ENCODE results near the gene AUTS2.

The AUTS2 gene

DNA sequence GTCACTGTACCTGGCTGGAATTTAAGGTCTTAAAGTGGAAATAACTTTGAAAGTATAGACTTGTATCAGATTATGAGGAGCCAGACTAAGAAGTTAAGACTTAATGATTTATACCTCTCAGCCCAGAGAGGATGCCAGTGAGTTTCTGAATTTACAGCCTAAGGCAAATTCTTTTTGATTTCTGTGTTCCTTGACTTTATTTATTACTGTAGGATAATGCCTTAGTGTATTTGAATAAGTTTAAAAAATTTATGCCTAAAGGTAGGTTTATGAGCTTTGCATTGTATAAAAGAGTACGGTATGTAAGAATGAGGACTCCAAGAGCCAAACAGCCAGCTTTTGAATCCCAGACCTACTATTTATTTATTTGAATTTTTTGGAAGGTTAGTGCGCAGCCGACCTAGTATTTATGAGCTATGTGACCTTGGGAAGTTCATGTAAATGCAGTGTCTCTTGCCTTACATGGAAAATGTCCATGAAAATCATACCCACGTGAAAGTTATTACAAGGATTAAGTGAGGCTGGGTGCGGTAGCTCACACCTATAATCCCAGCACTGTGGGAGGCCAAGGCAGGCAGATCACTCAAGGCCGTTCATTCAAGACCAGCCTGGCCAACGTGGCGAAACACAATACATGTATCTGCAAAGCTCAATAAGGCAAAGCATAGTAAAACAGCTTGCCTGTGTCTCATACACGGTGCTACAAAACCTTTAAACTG lies 174.6 kb downstream of the AUTS2 start (continued):
- TF ChIP-seq, protein P1, sequence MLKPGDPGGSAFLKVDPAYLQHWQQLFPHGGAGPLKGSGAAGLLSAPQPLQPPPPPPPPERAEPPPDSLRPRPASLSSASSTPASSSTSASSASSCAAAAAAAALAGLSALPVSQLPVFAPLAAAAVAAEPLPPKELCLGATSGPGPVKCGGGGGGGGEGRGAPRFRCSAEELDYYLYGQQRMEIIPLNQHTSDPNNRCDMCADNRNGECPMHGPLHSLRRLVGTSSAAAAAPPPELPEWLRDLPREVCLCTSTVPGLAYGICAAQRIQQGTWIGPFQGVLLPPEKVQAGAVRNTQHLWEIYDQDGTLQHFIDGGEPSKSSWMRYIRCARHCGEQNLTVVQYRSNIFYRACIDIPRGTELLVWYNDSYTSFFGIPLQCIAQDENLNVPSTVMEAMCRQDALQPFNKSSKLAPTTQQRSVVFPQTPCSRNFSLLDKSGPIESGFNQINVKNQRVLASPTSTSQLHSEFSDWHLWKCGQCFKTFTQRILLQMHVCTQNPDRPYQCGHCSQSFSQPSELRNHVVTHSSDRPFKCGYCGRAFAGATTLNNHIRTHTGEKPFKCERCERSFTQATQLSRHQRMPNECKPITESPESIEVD (tag by site-specific recombination; IDR thresholded peaks at IDR 0.05), result peak; percentile 62
- no peak for TF ChIP-seq PRDM1 (tag by site-specific recombination; IDR thresholded peaks at IDR 0.05)
- TF ChIP-seq ZNF366 (tag by site-specific recombination; conservative IDR thresholded peaks at IDR 0.05), result 0 out of 2 replicates have a peak, but pooled peaks have one; percentile 26
- TF ChIP-seq, protein P2, sequence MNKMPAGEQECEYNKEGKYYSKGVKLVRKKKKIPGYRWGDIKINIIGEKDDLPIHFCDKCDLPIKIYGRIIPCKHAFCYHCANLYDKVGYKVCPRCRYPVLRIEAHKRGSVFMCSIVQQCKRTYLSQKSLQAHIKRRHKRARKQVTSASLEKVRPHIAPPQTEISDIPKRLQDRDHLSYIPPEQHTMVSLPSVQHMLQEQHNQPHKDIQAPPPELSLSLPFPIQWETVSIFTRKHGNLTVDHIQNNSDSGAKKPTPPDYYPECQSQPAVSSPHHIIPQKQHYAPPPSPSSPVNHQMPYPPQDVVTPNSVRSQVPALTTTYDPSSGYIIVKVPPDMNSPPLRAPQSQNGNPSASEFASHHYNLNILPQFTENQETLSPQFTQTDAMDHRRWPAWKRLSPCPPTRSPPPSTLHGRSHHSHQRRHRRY (tag by site-specific recombination; IDR thresholded peaks at IDR 0.05), result no peak
- no peak for TF ChIP-seq ZNF239 (tag by site-specific recombination; IDR thresholded peaks at IDR 0.05)
- TF ChIP-seq HOXA7 (CRISPR knock-in tag; IDR thresholded peaks at IDR 0.05; ENCODE audit: borderline replicate concordance), result no peak
- TF ChIP-seq ZNF600 (tag by site-specific recombination; IDR thresholded peaks at IDR 0.05), result 0 out of 2 replicates have a peak, but pooled peaks have one; percentile 25
- TF ChIP-seq ZFP41 (tag by site-specific recombination; IDR thresholded peaks at IDR 0.05; ENCODE audit: borderline replicate concordance), result no peak
- TF ChIP-seq, protein P3, sequence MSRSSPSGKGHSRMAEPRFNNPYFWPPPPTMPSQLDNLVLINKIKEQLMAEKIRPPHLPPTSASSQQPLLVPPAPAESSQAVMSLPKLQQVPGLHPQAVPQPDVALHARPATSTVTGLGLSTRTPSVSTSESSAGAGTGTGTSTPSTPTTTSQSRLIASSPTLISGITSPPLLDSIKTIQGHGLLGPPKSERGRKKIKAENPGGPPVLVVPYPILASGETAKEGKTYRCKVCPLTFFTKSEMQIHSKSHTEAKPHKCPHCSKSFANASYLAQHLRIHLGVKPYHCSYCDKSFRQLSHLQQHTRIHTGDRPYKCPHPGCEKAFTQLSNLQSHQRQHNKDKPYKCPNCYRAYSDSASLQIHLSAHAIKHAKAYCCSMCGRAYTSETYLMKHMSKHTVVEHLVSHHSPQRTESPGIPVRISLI (tag by site-specific recombination; IDR thresholded peaks at IDR 0.05), result no peak
- TF ChIP-seq, protein P4, sequence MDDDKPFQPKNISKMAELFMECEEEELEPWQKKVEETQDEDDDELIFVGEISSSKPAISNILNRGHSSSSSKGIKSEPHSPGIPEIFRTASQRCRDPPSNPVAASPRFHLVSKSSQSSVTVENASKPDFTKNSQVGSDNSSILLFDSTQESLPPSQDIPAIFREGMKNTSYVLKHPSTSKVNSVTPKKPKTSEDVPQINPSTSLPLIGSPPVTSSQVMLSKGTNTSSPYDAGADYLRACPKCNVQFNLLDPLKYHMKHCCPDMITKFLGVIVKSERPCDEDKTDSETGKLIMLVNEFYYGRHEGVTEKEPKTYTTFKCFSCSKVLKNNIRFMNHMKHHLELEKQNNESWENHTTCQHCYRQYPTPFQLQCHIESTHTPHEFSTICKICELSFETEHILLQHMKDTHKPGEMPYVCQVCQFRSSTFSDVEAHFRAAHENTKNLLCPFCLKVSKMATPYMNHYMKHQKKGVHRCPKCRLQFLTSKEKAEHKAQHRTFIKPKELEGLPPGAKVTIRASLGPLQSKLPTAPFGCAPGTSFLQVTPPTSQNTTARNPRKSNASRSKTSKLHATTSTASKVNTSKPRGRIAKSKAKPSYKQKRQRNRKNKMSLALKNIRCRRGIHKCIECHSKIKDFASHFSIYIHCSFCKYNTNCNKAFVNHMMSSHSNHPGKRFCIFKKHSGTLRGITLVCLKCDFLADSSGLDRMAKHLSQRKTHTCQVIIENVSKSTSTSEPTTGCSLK (tag by site-specific recombination; IDR thresholded peaks at IDR 0.05), result no peak
- TF ChIP-seq ZBTB48 (tag by site-specific recombination; IDR thresholded peaks at IDR 0.05), result no peak
- TF ChIP-seq, protein P5, sequence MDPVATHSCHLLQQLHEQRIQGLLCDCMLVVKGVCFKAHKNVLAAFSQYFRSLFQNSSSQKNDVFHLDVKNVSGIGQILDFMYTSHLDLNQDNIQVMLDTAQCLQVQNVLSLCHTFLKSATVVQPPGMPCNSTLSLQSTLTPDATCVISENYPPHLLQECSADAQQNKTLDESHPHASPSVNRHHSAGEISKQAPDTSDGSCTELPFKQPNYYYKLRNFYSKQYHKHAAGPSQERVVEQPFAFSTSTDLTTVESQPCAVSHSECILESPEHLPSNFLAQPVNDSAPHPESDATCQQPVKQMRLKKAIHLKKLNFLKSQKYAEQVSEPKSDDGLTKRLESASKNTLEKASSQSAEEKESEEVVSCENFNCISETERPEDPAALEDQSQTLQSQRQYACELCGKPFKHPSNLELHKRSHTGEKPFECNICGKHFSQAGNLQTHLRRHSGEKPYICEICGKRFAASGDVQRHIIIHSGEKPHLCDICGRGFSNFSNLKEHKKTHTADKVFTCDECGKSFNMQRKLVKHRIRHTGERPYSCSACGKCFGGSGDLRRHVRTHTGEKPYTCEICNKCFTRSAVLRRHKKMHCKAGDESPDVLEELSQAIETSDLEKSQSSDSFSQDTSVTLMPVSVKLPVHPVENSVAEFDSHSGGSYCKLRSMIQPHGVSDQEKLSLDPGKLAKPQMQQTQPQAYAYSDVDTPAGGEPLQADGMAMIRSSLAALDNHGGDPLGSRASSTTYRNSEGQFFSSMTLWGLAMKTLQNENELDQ (tag by site-specific recombination; IDR thresholded peaks at IDR 0.05; ENCODE audit: low read depth), result no peak
- no peak for TF ChIP-seq ZNF776 (tag by site-specific recombination; IDR thresholded peaks at IDR 0.05; ENCODE audit: borderline replicate concordance)
- TF ChIP-seq ZNF211 (tag by site-specific recombination; IDR thresholded peaks at IDR 0.05; ENCODE audit: low read depth), result no peak
- no peak for TF ChIP-seq SP2 (tag by site-specific recombination; IDR thresholded peaks at IDR 0.05)
- TF ChIP-seq ZNF610 (tag by site-specific recombination; IDR thresholded peaks at IDR 0.05; ENCODE audit: borderline replicate concordance), result no peak
- TF ChIP-seq ZBTB1 (tag by site-specific recombination; IDR thresholded peaks at IDR 0.05), result no peak
- TF ChIP-seq, protein P6, sequence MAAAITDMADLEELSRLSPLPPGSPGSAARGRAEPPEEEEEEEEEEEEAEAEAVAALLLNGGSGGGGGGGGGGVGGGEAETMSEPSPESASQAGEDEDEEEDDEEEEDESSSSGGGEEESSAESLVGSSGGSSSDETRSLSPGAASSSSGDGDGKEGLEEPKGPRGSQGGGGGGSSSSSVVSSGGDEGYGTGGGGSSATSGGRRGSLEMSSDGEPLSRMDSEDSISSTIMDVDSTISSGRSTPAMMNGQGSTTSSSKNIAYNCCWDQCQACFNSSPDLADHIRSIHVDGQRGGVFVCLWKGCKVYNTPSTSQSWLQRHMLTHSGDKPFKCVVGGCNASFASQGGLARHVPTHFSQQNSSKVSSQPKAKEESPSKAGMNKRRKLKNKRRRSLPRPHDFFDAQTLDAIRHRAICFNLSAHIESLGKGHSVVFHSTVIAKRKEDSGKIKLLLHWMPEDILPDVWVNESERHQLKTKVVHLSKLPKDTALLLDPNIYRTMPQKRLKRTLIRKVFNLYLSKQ (tag by site-specific recombination; IDR thresholded peaks at IDR 0.05; ENCODE audit: borderline replicate concordance), result no peak
- no peak for TF ChIP-seq ZNF670 (tag by site-specific recombination; IDR thresholded peaks at IDR 0.05; ENCODE audit: low read depth)
- no peak for TF ChIP-seq ZNF549 (tag by site-specific recombination; IDR thresholded peaks at IDR 0.05)
- TF ChIP-seq ZNF350 (tag by site-specific recombination; IDR thresholded peaks at IDR 0.05), result no peak
- TF ChIP-seq ZNF184 (tag by site-specific recombination; IDR thresholded peaks at IDR 0.05), result no peak
- no peak for TF ChIP-seq ZNF791 (tag by site-specific recombination; IDR thresholded peaks at IDR 0.05)
- TF ChIP-seq ZNF629 (tag by site-specific recombination; IDR thresholded peaks at IDR 0.05), result 0 out of 2 replicates have a peak, but pooled peaks have one; percentile 12
- TF ChIP-seq WT1 (tag by site-specific recombination; IDR thresholded peaks at IDR 0.05), result 0 out of 2 replicates have a peak, but pooled peaks have one; percentile 14
- no peak for TF ChIP-seq ZNF624 (tag by site-specific recombination; IDR thresholded peaks at IDR 0.05)
- TF ChIP-seq ZNF544 (tag by site-specific recombination; IDR thresholded peaks at IDR 0.05), result no peak
- no peak for TF ChIP-seq GLIS2 (tag by site-specific recombination; IDR thresholded peaks at IDR 0.05)
- no peak for TF ChIP-seq ZNF654 (tag by site-specific recombination; IDR thresholded peaks at IDR 0.05; ENCODE audit: low read depth)
